Hepatocyte (in vitro differentiated cells): ENCODE results near the gene PCDHB16.
"Not testable (repeated sequence)": the region's sequence is repeated elsewhere in the genome, so short reads cannot be mapped to it uniquely, and the experiment has no call there.

Experiments used
- CTCF ChIP-seq: fragments of 200-600 bp; sonication (generic); IDR thresholded peaks from 2 replicates; pipeline ENCODE4 v1.5.1; 2016; ENCODE audit warnings: antibody characterized with exemption, mild to moderate bottlenecking; ENCODE audit not compliant: poor library complexity
- EZH2phosphoT487 ChIP-seq: fragments of 200-600 bp; sonication (generic); IDR thresholded peaks from one replicate; pipeline ENCODE4 v1.6.1; 2018; ENCODE audit warnings: antibody characterized with exemption, mild to moderate bottlenecking, low read depth, moderate library complexity; ENCODE audit not compliant: unreplicated experiment, severe bottlenecking

GRCh38 chr5:141179371-141179770 lies 2.8 kb upstream of the PCDHB16 start:
- not testable (repeated sequence) for TF ChIP-seq CTCF, EZH2phosphoT487
